Panc1 (cell line): ENCODE results near the gene RGS14. TPM values are rescaled to one million over a fixed set of nuclear protein-coding genes. Genes with fewer than 3 reads are reported as not detected.

Experiments
- ATAC-seq: fragments of 200-7000 bp; cut with Tn5 transposase; 2 replicates; pipeline ENCODE4 v1.9.1; 2020; ENCODE audit warnings: mild to moderate bottlenecking, moderate library complexity
- BruUV-seq: library from RNA; stranded (reverse); fragments of 400-500 nt; replicated peaks from 2 replicates; lab custom pipeline; 2021; lab: Mats Ljungman, UMichigan
- CTCF ChIA-PET: fragments of 300-600 bp; sonication (Branson Sonifier 250); formaldehyde crosslinking; loops from one replicate; lab custom pipeline; 2022; ENCODE audit warnings: antibody characterized with exemption; lab: Charles Lee
- POLR2A ChIA-PET: fragments of 300-600 bp; sonication (Branson Sonifier 250); formaldehyde crosslinking; loops from one replicate; lab custom pipeline; 2022; ENCODE audit warnings: antibody characterized with exemption; lab: Charles Lee
- DNase-seq: peaks from one replicate; pipeline ENCODE4 v3.0.0-alpha.2; 2010; ENCODE audit warnings: low read depth, low spot score
- H3K27ac ChIP-seq: 2 replicates; pipeline ENCODE4 v1.5.1; 2011; ENCODE audit warnings: mild to moderate bottlenecking, low read length, inconsistent platforms
- H3K27me3 ChIP-seq: fragments of 200-500 bp; sonication (Bioruptor generic); 2 replicates; pipeline ENCODE4 v1.6.0; 2014; ENCODE audit warnings: low read length, inconsistent platforms; ENCODE audit not compliant: control insufficient read depth, insufficient read depth
- H3K36me3 ChIP-seq: fragments of 200-500 bp; sonication (Bioruptor generic); 2 replicates; pipeline ENCODE4 v1.5.1; 2014; ENCODE audit warnings: inconsistent platforms, mild to moderate bottlenecking, low read length, moderate library complexity; ENCODE audit not compliant: control insufficient read depth, insufficient read depth
- H3K4me1 ChIP-seq: 2 replicates; pipeline ENCODE4 v1.5.1; 2011; ENCODE audit warnings: inconsistent platforms, mild to moderate bottlenecking, low read length, moderate library complexity; ENCODE audit not compliant: control insufficient read depth, insufficient read depth
- H3K4me3 ChIP-seq, 2 experiments: 2 replicates each; pipeline ENCODE4 v1.5.1; 2011 to 2012; ENCODE audit warnings: low read depth in 2 of 2, low read length in 2 of 2, mild to moderate bottlenecking in 2 of 2, inconsistent platforms in 1 of 2, moderate library complexity in 1 of 2
- H3K9me3 ChIP-seq: fragments of 200-500 bp; sonication (Bioruptor generic); 2 replicates; pipeline ENCODE4 v1.5.1; 2014; ENCODE audit warnings: low read depth, mild to moderate bottlenecking, inconsistent platforms, low read length, moderate library complexity; ENCODE audit not compliant: control insufficient read depth, insufficient read depth
- POLR2AphosphoS5 ChIP-seq: IDR thresholded peaks from 2 replicates; pipeline ENCODE4 v1.6.1; 2012; ENCODE audit warnings: mild to moderate bottlenecking, low read depth, low read length, moderate library complexity
- SIN3A ChIP-seq: IDR thresholded peaks from 2 replicates; pipeline ENCODE4 v1.6.1; 2012; ENCODE audit warnings: low read depth, mild to moderate bottlenecking, low read length, moderate library complexity, borderline replicate concordance; ENCODE audit not compliant: insufficient read depth
- TCF7L2 ChIP-seq: IDR thresholded peaks from 2 replicates; pipeline ENCODE4 v1.6.1; 2011; ENCODE audit warnings: mild to moderate bottlenecking, low read depth, low read length, inconsistent platforms
- in situ Hi-C: cut with HindIII; loops from 2 replicates; pipeline ENCODE4 v1.10.0; 2016; ENCODE audit warnings: low sequenced_read_pairs, low pct_unique_long_range_greater_than_20kb
- intact Hi-C: fragments of 100-400 bp; cut with micrococcal nuclease; formaldehyde crosslinking; loops from one replicate; pipeline ENCODE4 v1.10.0; 2022; ENCODE audit not compliant: unreplicated experiment
- total RNA-seq: library from RNA; stranded (reverse); gene quantifications from one replicate; pipeline ENCODE4 v1.2.1, GENCODE V29; 2021; ENCODE audit not compliant: unreplicated experiment
- TF ChIP-seq, protein P1 (sequence below), 2 experiments: IDR thresholded peaks; 2 replicates each; pipeline ENCODE4 v1.6.1; 2011 to 2012; ENCODE audit warnings: low read depth in 2 of 2, control low read depth in 1 of 2, low read length in 1 of 2, mild to moderate bottlenecking in 1 of 2, moderate library complexity in 1 of 2; ENCODE audit not compliant: insufficient read depth in 1 of 2
- TF ChIP-seq, protein P2 (sequence below): fragments of 450-650 bp; IDR thresholded peaks from 2 replicates; pipeline ENCODE4 v1.5.1; 2017; ENCODE audit warnings: mild to moderate bottlenecking

Gene RGS14
- total RNA-seq, 1 experiment from 2014 or later: 13.5 TPM

DNA sequence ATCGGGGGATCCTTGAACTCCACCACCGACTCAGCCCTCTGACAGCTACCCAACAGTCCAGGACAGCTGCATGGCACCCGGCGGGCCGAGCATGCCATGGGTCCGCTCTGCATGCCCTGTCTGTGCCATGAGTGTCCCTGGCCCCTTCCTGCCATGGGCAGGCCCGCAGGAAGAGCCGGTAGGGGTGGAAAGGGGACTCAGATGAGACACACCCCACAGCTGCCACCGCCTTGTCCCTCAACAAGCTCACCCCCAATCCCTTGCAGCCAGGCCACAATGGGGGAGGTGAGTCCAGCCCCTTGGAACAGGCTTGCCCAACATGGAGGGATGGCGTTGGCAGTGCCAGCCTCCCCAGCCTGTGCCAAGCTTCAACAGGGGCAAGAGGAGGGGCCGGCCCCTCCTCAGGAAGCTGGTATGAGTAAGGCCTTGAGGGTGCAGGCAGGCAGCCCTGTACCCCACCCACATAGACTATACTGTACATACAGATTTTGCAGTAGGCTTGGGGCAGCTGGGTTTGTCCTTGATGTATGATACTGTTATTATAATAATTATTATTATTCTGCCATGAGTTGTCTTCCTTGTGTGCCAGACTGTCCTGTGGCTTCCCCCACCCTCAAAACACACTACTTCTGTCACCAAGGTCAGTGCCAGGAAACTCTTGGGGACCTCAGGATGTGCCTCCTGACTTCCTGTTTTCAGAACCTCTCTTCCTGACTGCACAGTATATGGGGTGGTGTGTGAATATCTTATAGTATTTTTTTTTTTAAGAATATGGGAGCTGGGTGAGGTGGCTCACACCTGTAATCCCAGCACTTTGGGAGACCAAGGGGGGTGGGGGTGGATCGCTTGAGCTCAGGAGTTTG is 14.5 kb downstream of the RGS14 start:
- no TSS peak for BruUV-seq
- TF ChIP-seq, protein P1, sequence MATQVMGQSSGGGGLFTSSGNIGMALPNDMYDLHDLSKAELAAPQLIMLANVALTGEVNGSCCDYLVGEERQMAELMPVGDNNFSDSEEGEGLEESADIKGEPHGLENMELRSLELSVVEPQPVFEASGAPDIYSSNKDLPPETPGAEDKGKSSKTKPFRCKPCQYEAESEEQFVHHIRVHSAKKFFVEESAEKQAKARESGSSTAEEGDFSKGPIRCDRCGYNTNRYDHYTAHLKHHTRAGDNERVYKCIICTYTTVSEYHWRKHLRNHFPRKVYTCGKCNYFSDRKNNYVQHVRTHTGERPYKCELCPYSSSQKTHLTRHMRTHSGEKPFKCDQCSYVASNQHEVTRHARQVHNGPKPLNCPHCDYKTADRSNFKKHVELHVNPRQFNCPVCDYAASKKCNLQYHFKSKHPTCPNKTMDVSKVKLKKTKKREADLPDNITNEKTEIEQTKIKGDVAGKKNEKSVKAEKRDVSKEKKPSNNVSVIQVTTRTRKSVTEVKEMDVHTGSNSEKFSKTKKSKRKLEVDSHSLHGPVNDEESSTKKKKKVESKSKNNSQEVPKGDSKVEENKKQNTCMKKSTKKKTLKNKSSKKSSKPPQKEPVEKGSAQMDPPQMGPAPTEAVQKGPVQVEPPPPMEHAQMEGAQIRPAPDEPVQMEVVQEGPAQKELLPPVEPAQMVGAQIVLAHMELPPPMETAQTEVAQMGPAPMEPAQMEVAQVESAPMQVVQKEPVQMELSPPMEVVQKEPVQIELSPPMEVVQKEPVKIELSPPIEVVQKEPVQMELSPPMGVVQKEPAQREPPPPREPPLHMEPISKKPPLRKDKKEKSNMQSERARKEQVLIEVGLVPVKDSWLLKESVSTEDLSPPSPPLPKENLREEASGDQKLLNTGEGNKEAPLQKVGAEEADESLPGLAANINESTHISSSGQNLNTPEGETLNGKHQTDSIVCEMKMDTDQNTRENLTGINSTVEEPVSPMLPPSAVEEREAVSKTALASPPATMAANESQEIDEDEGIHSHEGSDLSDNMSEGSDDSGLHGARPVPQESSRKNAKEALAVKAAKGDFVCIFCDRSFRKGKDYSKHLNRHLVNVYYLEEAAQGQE (IDR thresholded peaks at IDR 0.05; ENCODE audit: insufficient read depth in 1 of 2, low read depth in 2 of 2, low read length in 1 of 2): no peak
- TF ChIP-seq TCF7L2 (no peak), POLR2AphosphoS5 (no peak), SIN3A (no peak)
- TF ChIP-seq, protein P2, sequence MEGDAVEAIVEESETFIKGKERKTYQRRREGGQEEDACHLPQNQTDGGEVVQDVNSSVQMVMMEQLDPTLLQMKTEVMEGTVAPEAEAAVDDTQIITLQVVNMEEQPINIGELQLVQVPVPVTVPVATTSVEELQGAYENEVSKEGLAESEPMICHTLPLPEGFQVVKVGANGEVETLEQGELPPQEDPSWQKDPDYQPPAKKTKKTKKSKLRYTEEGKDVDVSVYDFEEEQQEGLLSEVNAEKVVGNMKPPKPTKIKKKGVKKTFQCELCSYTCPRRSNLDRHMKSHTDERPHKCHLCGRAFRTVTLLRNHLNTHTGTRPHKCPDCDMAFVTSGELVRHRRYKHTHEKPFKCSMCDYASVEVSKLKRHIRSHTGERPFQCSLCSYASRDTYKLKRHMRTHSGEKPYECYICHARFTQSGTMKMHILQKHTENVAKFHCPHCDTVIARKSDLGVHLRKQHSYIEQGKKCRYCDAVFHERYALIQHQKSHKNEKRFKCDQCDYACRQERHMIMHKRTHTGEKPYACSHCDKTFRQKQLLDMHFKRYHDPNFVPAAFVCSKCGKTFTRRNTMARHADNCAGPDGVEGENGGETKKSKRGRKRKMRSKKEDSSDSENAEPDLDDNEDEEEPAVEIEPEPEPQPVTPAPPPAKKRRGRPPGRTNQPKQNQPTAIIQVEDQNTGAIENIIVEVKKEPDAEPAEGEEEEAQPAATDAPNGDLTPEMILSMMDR: no peak
- DNase-seq (no peak), ATAC-seq (no peak)
- in situ Hi-C loops: no loop called here
- POLR2A ChIA-PET: no interaction called here
- Histone ChIP-seq H3K9me3 (no peaks in the 10 kb centered on the region), H3K36me3 (no peaks in the 10 kb centered on the region; the same call in 1 of the 2 replicates), H3K27ac (no peak overlapping the region), H3K4me3 (no peak overlapping the region), H3K4me1 (peaks cover 4% of the 10 kb centered on the region; the same call in 1 of the 2 replicates), H3K27me3 (no peaks in the 10 kb centered on the region)
- CTCF ChIA-PET: interaction anchor here (0.6 to 1.2 kb wide), 3 partner anchors 11 to 30 kb away, joined by 3 to 8 read pairs (median 5); no protein-coding TSS in a partner anchor
- intact Hi-C loops: no loop called here

DNA sequence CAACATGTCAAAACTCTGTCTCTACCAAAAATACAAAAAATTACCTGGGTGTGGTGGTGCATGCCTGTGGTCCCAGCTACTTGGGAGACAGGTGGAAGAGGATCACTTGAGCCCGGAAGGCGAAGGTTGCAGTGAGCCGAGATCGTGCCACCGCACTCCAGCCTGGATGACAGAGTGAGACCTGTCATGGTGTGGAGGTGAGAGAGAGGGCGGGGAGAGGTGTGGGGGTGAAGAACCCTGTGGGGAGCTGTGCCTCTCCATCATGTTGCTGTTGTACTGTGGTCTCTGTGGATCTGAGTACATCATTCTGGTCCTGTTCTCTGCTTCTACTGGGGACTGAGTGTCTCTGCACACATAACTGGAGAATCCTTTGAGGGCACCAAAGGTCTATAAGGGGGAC is 15.2 kb downstream of the RGS14 start:
- POLR2A ChIA-PET: no interaction called here

More for the DNA sequence above, 15.2 kb downstream of the RGS14 start:
- Histone ChIP-seq H3K27me3 (no peaks in the 10 kb centered on the region), H3K4me3 (no peak overlapping the region), H3K9me3 (no peaks in the 10 kb centered on the region), H3K27ac (no peak overlapping the region), H3K36me3 (no peaks in the 10 kb centered on the region; the same call in 1 of the 2 replicates), H3K4me1 (no peaks in the 10 kb centered on the region)
- no peak for DNase-seq
- TF ChIP-seq, protein P1 (IDR thresholded peaks at IDR 0.05; ENCODE audit: insufficient read depth in 1 of 2, low read depth in 2 of 2, low read length in 1 of 2): no peak
- TF ChIP-seq SIN3A (no peak), POLR2AphosphoS5 (no peak), TCF7L2 (no peak)
- TF ChIP-seq, protein P2: no peak
- in situ Hi-C loops: no loop called here
- CTCF ChIA-PET: interaction anchor here (1.2 kb wide), 1 partner anchor 10 kb away, joined by 5 read pairs; no protein-coding TSS in a partner anchor
- ATAC-seq: no peak
- BruUV-seq: no TSS peak
- intact Hi-C loops: no loop called here
